Measurements from ENCODE around the gene ZSCAN23. TPM values are rescaled to one million over a fixed set of nuclear protein-coding genes. Genes with fewer than 3 reads are reported as not detected.

Gene ZSCAN23
- total RNA-seq, 3 donors from 2014 or later (not counting 1 experiment from before 2014, with no cell fraction given) = 0.36 to 0.55 TPM; not detected in 1

- Mint-ChIP-seq H3K27ac (no peak overlapping the region), H3K36me3 (peaks cover 7% of the 10 kb centered on the region), H3K4me1 (peaks cover 15 to 19% of the 10 kb centered on the region in 2 donors), H3K9me3 (no peaks in the 10 kb centered on the region), H3K4me3 (no peak overlapping the region), H3K27me3 (ENCODE audit: low read depth in 2 of 2) (peaks cover 34 to 80% of the 10 kb centered on the region in 2 donors)
- H3K27ac ChIP-seq (ENCODE audit: low read length) = no peak overlapping the region
- H3K9me3 ChIP-seq (ENCODE audit: control insufficient read depth, insufficient read depth, low read length) = no peaks in the 10 kb centered on the region
- H3K4me3 ChIP-seq (ENCODE audit: low read length) = no peak overlapping the region
- no peak for DNase-seq
- intact Hi-C loops (cut with micrococcal nuclease) = no loop called here
- H3K4me1 ChIP-seq (ENCODE audit: control insufficient read depth, insufficient read depth, low read length) = peaks cover 9% of the 10 kb centered on the region
- no peak for TF ChIP-seq CTCF (IDR thresholded peaks at IDR 0.05)
- no peaks in the 10 kb centered on the region for H3K36me3 ChIP-seq (ENCODE audit: control insufficient read depth, insufficient read depth, low read length)
- H3K27me3 ChIP-seq (ENCODE audit: control insufficient read depth, insufficient read depth, low read length) = peaks cover 31% of the 10 kb centered on the region
- WGBS (ENCODE audit: insufficient coverage) = 100% methylated on average over 1 of the region's 1 CpG
- ATAC-seq = no peak
Measured at GRCh38 chr6:28486533-28486932, 43.2 kb upstream of the ZSCAN23 start.

GRCh38 chr6:28485482-28485881, 42.2 kb upstream of the ZSCAN23 start:
- no peaks in the 10 kb centered on the region for H3K9me3 Mint-ChIP-seq
- peaks cover 9% of the 10 kb centered on the region for H3K4me1 ChIP-seq (ENCODE audit: control insufficient read depth, insufficient read depth, low read length)
- no peak overlapping the region for H3K27ac Mint-ChIP-seq
- H3K4me1 Mint-ChIP-seq = peaks cover 13 to 17% of the 10 kb centered on the region in 2 donors
- DNase-seq (no peak), ATAC-seq (no peak)
- peaks cover 4% of the 10 kb centered on the region for H3K36me3 Mint-ChIP-seq
- no peaks in the 10 kb centered on the region for H3K9me3 ChIP-seq (ENCODE audit: control insufficient read depth, insufficient read depth, low read length)
- no peak overlapping the region for H3K27ac ChIP-seq (ENCODE audit: low read length)
- peaks cover 31% of the 10 kb centered on the region for H3K27me3 ChIP-seq (ENCODE audit: control insufficient read depth, insufficient read depth, low read length)
- intact Hi-C loops (cut with micrococcal nuclease) = no loop called here
- no peak overlapping the region for H3K4me3 ChIP-seq (ENCODE audit: low read length)
- no peak for TF ChIP-seq CTCF (IDR thresholded peaks at IDR 0.05)
- H3K27me3 Mint-ChIP-seq (ENCODE audit: low read depth in 2 of 2) = peaks cover 30 to 84% of the 10 kb centered on the region in 2 donors
- H3K36me3 ChIP-seq (ENCODE audit: control insufficient read depth, insufficient read depth, low read length) = no peaks in the 10 kb centered on the region
- no peak overlapping the region for H3K4me3 Mint-ChIP-seq
- 77% methylated on average over 3 of the region's 3 CpGs for WGBS (ENCODE audit: insufficient coverage)

GRCh38 chr6:28480253-28480932, 37.1 kb upstream of the ZSCAN23 start:
- intact Hi-C loops (cut with micrococcal nuclease) = no loop called here
- ATAC-seq (no peak), DNase-seq (no peak)
- WGBS (ENCODE audit: insufficient coverage) = 67% methylated on average over 9 of the region's 9 CpGs
- H3K4me3 Mint-ChIP-seq = no peak overlapping the region
- no peak overlapping the region for H3K27ac Mint-ChIP-seq
- Histone ChIP-seq H3K27me3 (ENCODE audit: control insufficient read depth, insufficient read depth, low read length) (peaks cover 20% of the 10 kb centered on the region), H3K4me3 (ENCODE audit: low read length) (no peak overlapping the region), H3K4me1 (ENCODE audit: control insufficient read depth, insufficient read depth, low read length) (no peaks in the 10 kb centered on the region), H3K9me3 (ENCODE audit: control insufficient read depth, insufficient read depth, low read length) (no peaks in the 10 kb centered on the region), H3K36me3 (ENCODE audit: control insufficient read depth, insufficient read depth, low read length) (no peaks in the 10 kb centered on the region), H3K27ac (ENCODE audit: low read length) (no peak overlapping the region)
- H3K27me3 Mint-ChIP-seq (ENCODE audit: low read depth in 2 of 2) = peaks cover 40 to 86% of the 10 kb centered on the region in 2 donors
- TF ChIP-seq CTCF (IDR thresholded peaks at IDR 0.05) = no peak
- H3K36me3 Mint-ChIP-seq = no peaks in the 10 kb centered on the region
- peaks cover 0 to 5% of the 10 kb centered on the region in 2 donors for H3K4me1 Mint-ChIP-seq
- no peaks in the 10 kb centered on the region for H3K9me3 Mint-ChIP-seq

- Histone ChIP-seq H3K27ac (ENCODE audit: low read length) (no peak overlapping the region), H3K4me1 (ENCODE audit: control insufficient read depth, insufficient read depth, low read length) (no peaks in the 10 kb centered on the region), H3K36me3 (ENCODE audit: control insufficient read depth, insufficient read depth, low read length) (no peaks in the 10 kb centered on the region), H3K9me3 (ENCODE audit: control insufficient read depth, insufficient read depth, low read length) (no peaks in the 10 kb centered on the region), H3K4me3 (ENCODE audit: low read length) (no peak overlapping the region), H3K27me3 (ENCODE audit: control insufficient read depth, insufficient read depth, low read length) (peaks cover 29% of the 10 kb centered on the region)
- WGBS (ENCODE audit: insufficient coverage) = 66% methylated on average over 12 of the region's 12 CpGs
- H3K4me3 Mint-ChIP-seq = no peak overlapping the region
- H3K27me3 Mint-ChIP-seq (ENCODE audit: low read depth in 2 of 2) = peaks cover 42 to 92% of the 10 kb centered on the region in 2 donors
- intact Hi-C loops (cut with micrococcal nuclease) = no loop called here
- H3K27ac Mint-ChIP-seq = no peak overlapping the region
- ATAC-seq (no peak), DNase-seq (no peak)
- H3K9me3 Mint-ChIP-seq = no peaks in the 10 kb centered on the region
- TF ChIP-seq CTCF (IDR thresholded peaks at IDR 0.05) = no peak
- peaks cover 0 to 5% of the 10 kb centered on the region in 2 donors for H3K4me1 Mint-ChIP-seq
- no peaks in the 10 kb centered on the region for H3K36me3 Mint-ChIP-seq
Measured at GRCh38 chr6:28478518-28478917, 35.2 kb upstream of the ZSCAN23 start.
